NCI-H345 (cell line): Measurements from ENCODE around the gene DOC2A.

Experiments used
- DNase-seq: peaks from one replicate; lab custom pipeline; 2025; lab: John Stamatoyannopoulos, UW

Gene DOC2A

GRCh38 chr16:29989111-29989858, 21.5 kb downstream of the DOC2A start:
- DNase-seq: no peak

GRCh38 chr16:29988346-29989075, 22.3 kb downstream of the DOC2A start:
- no peak for DNase-seq

GRCh38 chr16:29987371-29988085, 23.3 kb downstream of the DOC2A start:
- no peak for DNase-seq

GRCh38 chr16:29986931-29987330, 23.9 kb downstream of the DOC2A start:
- no peak for DNase-seq

GRCh38 chr16:29986231-29986630, 24.6 kb downstream of the DOC2A start:
- DNase-seq: no peak

GRCh38 chr16:29985271-29985811, 25.5 kb downstream of the DOC2A start:
- no peak for DNase-seq

GRCh38 chr16:29984764-29985147, 26.1 kb downstream of the DOC2A start:
- DNase-seq: no peak

GRCh38 chr16:29984137-29984763, 26.6 kb downstream of the DOC2A start:
- no peak for DNase-seq

GRCh38 chr16:29983420-29984136, 27.2 kb downstream of the DOC2A start:
- DNase-seq: no peak

- DNase-seq: no peak
These were observed 28.0 kb downstream of the DOC2A start for GRCh38 chr16:29982560-29983419.

GRCh38 chr16:29978564-29979270, 32.1 kb downstream of the DOC2A start:
- no peak for DNase-seq

GRCh38 chr16:29978081-29978480, 32.7 kb downstream of the DOC2A start:
- DNase-seq: no peak

GRCh38 chr16:29977063-29977825, 33.6 kb downstream of the DOC2A start:
- no peak for DNase-seq

GRCh38 chr16:29975811-29976511, 34.9 kb downstream of the DOC2A start:
- DNase-seq: no peak

GRCh38 chr16:29975134-29975538, 35.7 kb downstream of the DOC2A start:
- no peak for DNase-seq

GRCh38 chr16:29974291-29975133, 36.3 kb downstream of the DOC2A start:
- no peak for DNase-seq
